HepG2 (cell line): Measurements from ENCODE around the gene ANKRD53. TPM values are rescaled to one million over a fixed set of nuclear protein-coding genes. Genes with fewer than 3 reads are reported as not detected.

Source experiments
- ATF7-NPFF ChIP-seq: sonication (generic); formaldehyde crosslinking; IDR thresholded peaks from 2 replicates; pipeline ENCODE4 v1.8.1; 2023; ENCODE audit warnings: mild to moderate bottlenecking, low read depth, missing genetic modification reagents, moderate library complexity
- ATM ChIP-seq: fragments of 450-650 bp; IDR thresholded peaks from 2 replicates; pipeline ENCODE4 v1.7.1; 2017; ENCODE audit warnings: mild to moderate bottlenecking, borderline replicate concordance
- ETV6 ChIP-seq: sonication (generic); formaldehyde crosslinking; conservative IDR thresholded peaks from 2 replicates; pipeline ENCODE4 v1.4.0; 2020; ENCODE audit warnings: missing genetic modification reagents
- FIP1L1 ChIP-seq: fragments of 200-400 bp; formaldehyde crosslinking; IDR thresholded peaks from 2 replicates; pipeline ENCODE4 v1.6.1; 2018; ENCODE audit warnings: low read depth, mild to moderate bottlenecking, low read length, moderate library complexity, borderline replicate concordance; ENCODE audit not compliant: insufficient read depth
- GTF3A ChIP-seq: sonication (generic); formaldehyde crosslinking; conservative IDR thresholded peaks from 2 replicates; pipeline ENCODE4 v1.4.0; 2020; ENCODE audit warnings: mild to moderate bottlenecking, missing genetic modification reagents
- HBP1 ChIP-seq: IDR thresholded peaks from 2 replicates; pipeline ENCODE4 v1.6.1; 2016; ENCODE audit warnings: low read depth, control low read depth
- HMGA1 ChIP-seq: sonication (generic); formaldehyde crosslinking; conservative IDR thresholded peaks from 2 replicates; pipeline ENCODE4 v1.4.0; 2020; ENCODE audit warnings: missing genetic modification reagents
- JUND ChIP-seq: sonication (generic); formaldehyde crosslinking; IDR thresholded peaks from 2 replicates; pipeline ENCODE4 v1.8.0; 2022; ENCODE audit warnings: mild to moderate bottlenecking, missing genetic modification reagents
- KAT7 ChIP-seq: IDR thresholded peaks from 2 replicates; pipeline ENCODE4 v1.6.1; 2018; ENCODE audit warnings: borderline replicate concordance, missing compliant biosample characterization
- MYNN ChIP-seq: sonication (generic); formaldehyde crosslinking; IDR thresholded peaks from 2 replicates; pipeline ENCODE4 v1.4.0; 2020; ENCODE audit warnings: mild to moderate bottlenecking, low read depth, missing genetic modification reagents
- NCOA1 ChIP-seq: sonication (generic); formaldehyde crosslinking; IDR thresholded peaks from 2 replicates; pipeline ENCODE4 v1.9.0; 2021; ENCODE audit warnings: missing genetic modification reagents
- NKX3-1 ChIP-seq: sonication (generic); formaldehyde crosslinking; IDR thresholded peaks from 2 replicates; pipeline ENCODE4 v1.5.0; 2020; ENCODE audit warnings: missing genetic modification reagents
- PHF20 ChIP-seq: sonication (generic); formaldehyde crosslinking; IDR thresholded peaks from 2 replicates; pipeline ENCODE4 v1.5.0; 2020; ENCODE audit warnings: mild to moderate bottlenecking, missing genetic modification reagents
- RXRB ChIP-seq: IDR thresholded peaks from 2 replicates; pipeline ENCODE4 v1.6.1; 2016; ENCODE audit warnings: borderline replicate concordance, missing genetic modification reagents, missing compliant biosample characterization
- SIN3B ChIP-seq: fragments of 150-350 bp; IDR thresholded peaks from 2 replicates; pipeline ENCODE4 v1.6.1; 2014; ENCODE audit warnings: low read length
- UBTF ChIP-seq: sonication (generic); formaldehyde crosslinking; IDR thresholded peaks from 2 replicates; pipeline ENCODE4 v1.4.0; 2020; ENCODE audit warnings: mild to moderate bottlenecking, missing genetic modification reagents
- ZNF124 ChIP-seq: sonication (generic); formaldehyde crosslinking; IDR thresholded peaks from 2 replicates; pipeline ENCODE4 v1.4.0; 2020; ENCODE audit warnings: missing genetic modification reagents
- ZNF225 ChIP-seq: sonication (generic); formaldehyde crosslinking; IDR thresholded peaks from 2 replicates; pipeline ENCODE4 v1.4.0; 2020; ENCODE audit warnings: mild to moderate bottlenecking, missing genetic modification reagents
- ZNF329 ChIP-seq: sonication (generic); formaldehyde crosslinking; IDR thresholded peaks from 2 replicates; pipeline ENCODE4 v1.9.0; 2021; ENCODE audit warnings: low read depth, mild to moderate bottlenecking, missing genetic modification reagents
- ZNF331 ChIP-seq: sonication (generic); formaldehyde crosslinking; IDR thresholded peaks from 2 replicates; pipeline ENCODE4 v1.4.0; 2020; ENCODE audit warnings: missing genetic modification reagents
- ZNF7 ChIP-seq: IDR thresholded peaks from 2 replicates; pipeline ENCODE4 v1.6.1; 2016; ENCODE audit warnings: missing biosample characterization, missing genetic modification reagents
- ZNF780A ChIP-seq: sonication (generic); formaldehyde crosslinking; IDR thresholded peaks from 2 replicates; pipeline ENCODE4 v1.8.0; 2022; ENCODE audit warnings: mild to moderate bottlenecking, missing genetic modification reagents, moderate library complexity
- ZNF850 ChIP-seq: sonication (generic); formaldehyde crosslinking; conservative IDR thresholded peaks from 2 replicates; pipeline ENCODE4 v1.9.0; 2021; ENCODE audit warnings: mild to moderate bottlenecking, missing genetic modification reagents
- ZSCAN30 ChIP-seq: sonication (generic); formaldehyde crosslinking; IDR thresholded peaks from 2 replicates; pipeline ENCODE4 v1.5.0; 2020; ENCODE audit warnings: mild to moderate bottlenecking, missing genetic modification reagents
- polyA plus RNA-seq, 8 experiments: library from polyadenylated mRNA; depleted of rRNA in 3 of 8; stranded (reverse) in 7 of 8; unstranded in 1 of 8; fragments of >200 nt; fragmentation: Illumina TruSeq in 4 of 8; extraction: Trizol in 4 of 8; gene quantifications; 2 replicates each; pipeline versions ENCODE4 v1.2.1 to v1.2.3, GENCODE V29; 2011 to 2016; ENCODE audit warnings: low read depth in 4 of 8, missing spikeins in 1 of 8, mixed read lengths in 1 of 8; ENCODE audit not compliant: insufficient read depth in 1 of 8
- total RNA-seq, 5 experiments: library from RNA; depleted of rRNA; stranded (reverse); fragments of >200 nt; fragmentation: Illumina TruSeq; extraction: Trizol; gene quantifications; 2 replicates each; pipeline ENCODE4 v1.2.3, GENCODE V29; 2016; ENCODE audit warnings: low read depth in 1 of 5
- TF ChIP-seq, protein P1 (sequence below): sonication (generic); formaldehyde crosslinking; IDR thresholded peaks from 2 replicates; pipeline ENCODE4 v1.9.0; 2022; ENCODE audit warnings: low read depth, missing genetic modification reagents

The ANKRD53 gene
- total and polyA plus RNA-seq, 2 of the 13 experiments (the other 11 are each of a cell fraction or from before 2014, with no cell fraction given): 0.15 TPM; not detected in 1

DNA sequence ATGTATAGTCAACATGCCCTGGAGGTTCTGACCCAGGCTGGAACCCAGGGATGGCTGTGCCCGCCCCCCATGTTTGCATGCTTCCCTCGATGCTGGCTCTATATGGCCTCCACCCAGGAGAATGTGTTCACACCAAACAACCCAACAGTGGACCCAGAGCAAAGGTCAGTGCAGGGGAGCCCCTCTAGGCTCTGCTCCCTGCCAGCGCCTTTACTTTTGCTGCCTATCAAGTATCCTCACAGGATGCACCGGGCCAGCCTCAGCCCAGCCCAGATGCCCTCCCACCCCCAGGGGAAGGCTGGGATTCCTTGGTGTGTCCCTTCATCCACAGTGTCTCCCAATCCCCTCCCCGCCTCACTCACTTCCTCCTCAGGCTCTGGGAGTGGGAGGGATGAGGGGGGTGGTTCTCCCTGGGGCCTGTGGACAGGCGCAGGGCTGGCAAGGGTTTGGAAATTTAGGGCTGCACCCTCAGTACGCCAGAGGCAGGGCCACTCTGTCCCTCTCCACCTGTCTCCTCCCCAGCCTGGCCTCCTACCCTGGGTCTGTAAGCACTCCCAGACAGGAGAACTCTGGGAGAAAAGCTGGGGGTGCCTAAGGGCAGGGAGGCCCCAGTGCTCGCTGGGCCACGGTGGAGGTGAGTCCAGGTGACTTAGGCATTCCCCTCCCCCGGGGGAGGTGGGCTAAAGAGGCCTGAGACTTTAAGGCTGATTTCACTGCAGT, 40.4 kb upstream of the ANKRD53 start (continued):
- TF ChIP-seq NCOA1: peak; percentile 72; the same call in 1 of the 2 replicates
- no peak for TF ChIP-seq SIN3B
- no peak for TF ChIP-seq MYNN (CRISPR knock-in tag)
- no peak for TF ChIP-seq NKX3-1 (CRISPR knock-in tag)
- TF ChIP-seq ZNF780A (CRISPR knock-in tag): no peak
- no peak for TF ChIP-seq ZNF225
- no peak for TF ChIP-seq ZNF850
- no peak for TF ChIP-seq PHF20 (CRISPR knock-in tag)
- TF ChIP-seq ZNF7: no peak
- TF ChIP-seq JUND (CRISPR knock-in tag): no peak
- TF ChIP-seq ZSCAN30 (CRISPR knock-in tag): no peak
- TF ChIP-seq FIP1L1: no peak
- TF ChIP-seq HMGA1 (CRISPR knock-in tag): no peak
- no peak for TF ChIP-seq ZNF331 (CRISPR knock-in tag)
- no peak for TF ChIP-seq GTF3A (CRISPR knock-in tag)
- no peak for TF ChIP-seq ATM
- no peak for TF ChIP-seq ETV6
- TF ChIP-seq ATF7-NPFF (CRISPR knock-in tag): no peak
- TF ChIP-seq KAT7 (CRISPR knock-in tag): no peak
- TF ChIP-seq, protein P1, sequence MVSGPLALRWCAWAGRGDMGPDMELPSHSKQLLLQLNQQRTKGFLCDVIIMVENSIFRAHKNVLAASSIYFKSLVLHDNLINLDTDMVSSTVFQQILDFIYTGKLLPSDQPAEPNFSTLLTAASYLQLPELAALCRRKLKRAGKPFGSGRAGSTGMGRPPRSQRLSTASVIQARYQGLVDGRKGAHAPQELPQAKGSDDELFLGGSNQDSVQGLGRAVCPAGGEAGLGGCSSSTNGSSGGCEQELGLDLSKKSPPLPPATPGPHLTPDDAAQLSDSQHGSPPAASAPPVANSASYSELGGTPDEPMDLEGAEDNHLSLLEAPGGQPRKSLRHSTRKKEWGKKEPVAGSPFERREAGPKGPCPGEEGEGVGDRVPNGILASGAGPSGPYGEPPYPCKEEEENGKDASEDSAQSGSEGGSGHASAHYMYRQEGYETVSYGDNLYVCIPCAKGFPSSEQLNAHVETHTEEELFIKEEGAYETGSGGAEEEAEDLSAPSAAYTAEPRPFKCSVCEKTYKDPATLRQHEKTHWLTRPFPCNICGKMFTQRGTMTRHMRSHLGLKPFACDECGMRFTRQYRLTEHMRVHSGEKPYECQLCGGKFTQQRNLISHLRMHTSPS (CRISPR knock-in tag): no peak
- no peak for TF ChIP-seq ZNF329
- TF ChIP-seq HBP1: no peak
- 0 out of 2 replicates have a peak, but pooled peaks have one; percentile 5 for TF ChIP-seq UBTF (CRISPR knock-in tag)
- no peak for TF ChIP-seq RXRB (CRISPR knock-in tag)
- TF ChIP-seq ZNF124 (CRISPR knock-in tag): 0 out of 2 replicates have a peak, but pooled peaks have one; percentile 27
